Measurements from ENCODE around the gene TSPAN15.

TSPAN15 gene

GRCh38 chr10:69492091-69492745 lies 41.0 kb downstream of the TSPAN15 start:
- FAIRE-seq (no peak), DNase-seq (ENCODE audit: insufficient read length, low spot score) (no peak)
- TF ChIP-seq CTCF (IDR thresholded peaks at IDR 0.05; ENCODE audit: insufficient read depth, missing control alignments), result no peak

GRCh38 chr10:69492746-69493462 lies 41.6 kb downstream of the TSPAN15 start:
- DNase-seq (ENCODE audit: insufficient read length, low spot score) (no peak), FAIRE-seq (no peak)
- TF ChIP-seq CTCF (IDR thresholded peaks at IDR 0.05; ENCODE audit: insufficient read depth, missing control alignments), result no peak

GRCh38 chr10:69494626-69495558 lies 43.6 kb downstream of the TSPAN15 start:
- DNase-seq (ENCODE audit: insufficient read length, low spot score) (no peak), FAIRE-seq (no peak)
- no peak for TF ChIP-seq CTCF (IDR thresholded peaks at IDR 0.05; ENCODE audit: insufficient read depth, missing control alignments)

GRCh38 chr10:69495666-69496065 lies 44.4 kb downstream of the TSPAN15 start:
- FAIRE-seq, result no peak
- no peak for DNase-seq (ENCODE audit: insufficient read length, low spot score)
- TF ChIP-seq CTCF (IDR thresholded peaks at IDR 0.05; ENCODE audit: insufficient read depth, missing control alignments), result no peak

GRCh38 chr10:69496352-69497230 lies 45.3 kb downstream of the TSPAN15 start:
- DNase-seq (ENCODE audit: insufficient read length, low spot score), result no peak
- no peak for TF ChIP-seq CTCF (IDR thresholded peaks at IDR 0.05; ENCODE audit: insufficient read depth, missing control alignments)
- FAIRE-seq, result no peak

GRCh38 chr10:69497231-69497561 lies 45.9 kb downstream of the TSPAN15 start:
- TF ChIP-seq CTCF (IDR thresholded peaks at IDR 0.05; ENCODE audit: insufficient read depth, missing control alignments), result no peak
- FAIRE-seq (no peak), DNase-seq (ENCODE audit: insufficient read length, low spot score) (no peak)

All from D721Med (cell line).